GM12874 (cell line): ENCODE data around the gene PTGDR.

ENCODE experiments used
- TF ChIP-seq, protein P1 (sequence below): IDR thresholded peaks from 2 replicates; pipeline ENCODE4 v1.5.1; 2011; ENCODE audit warnings: low read depth, mild to moderate bottlenecking, control low read depth, low read length, moderate library complexity; ENCODE audit not compliant: insufficient read depth

Gene PTGDR

DNA sequence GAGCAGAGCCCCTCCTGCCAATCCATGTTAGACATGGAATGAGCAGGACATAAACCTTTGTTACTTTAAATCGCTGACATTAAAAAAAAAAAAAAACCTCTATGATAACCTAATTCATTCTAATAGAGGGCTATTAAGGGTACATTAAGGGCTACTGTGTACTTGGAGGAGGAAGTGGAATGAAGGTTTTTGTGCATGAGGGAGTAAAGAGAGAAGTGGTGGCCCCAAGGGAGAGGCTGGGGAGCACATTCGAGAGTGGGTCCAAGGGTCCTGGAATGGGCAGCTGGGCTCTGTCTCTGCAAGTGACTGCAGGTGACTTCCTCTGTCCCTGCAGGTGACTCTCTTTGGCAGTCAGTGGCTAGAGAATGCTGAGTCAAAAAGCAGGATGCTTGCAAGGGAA, 32.1 kb upstream of the PTGDR start:
- TF ChIP-seq, protein P1, sequence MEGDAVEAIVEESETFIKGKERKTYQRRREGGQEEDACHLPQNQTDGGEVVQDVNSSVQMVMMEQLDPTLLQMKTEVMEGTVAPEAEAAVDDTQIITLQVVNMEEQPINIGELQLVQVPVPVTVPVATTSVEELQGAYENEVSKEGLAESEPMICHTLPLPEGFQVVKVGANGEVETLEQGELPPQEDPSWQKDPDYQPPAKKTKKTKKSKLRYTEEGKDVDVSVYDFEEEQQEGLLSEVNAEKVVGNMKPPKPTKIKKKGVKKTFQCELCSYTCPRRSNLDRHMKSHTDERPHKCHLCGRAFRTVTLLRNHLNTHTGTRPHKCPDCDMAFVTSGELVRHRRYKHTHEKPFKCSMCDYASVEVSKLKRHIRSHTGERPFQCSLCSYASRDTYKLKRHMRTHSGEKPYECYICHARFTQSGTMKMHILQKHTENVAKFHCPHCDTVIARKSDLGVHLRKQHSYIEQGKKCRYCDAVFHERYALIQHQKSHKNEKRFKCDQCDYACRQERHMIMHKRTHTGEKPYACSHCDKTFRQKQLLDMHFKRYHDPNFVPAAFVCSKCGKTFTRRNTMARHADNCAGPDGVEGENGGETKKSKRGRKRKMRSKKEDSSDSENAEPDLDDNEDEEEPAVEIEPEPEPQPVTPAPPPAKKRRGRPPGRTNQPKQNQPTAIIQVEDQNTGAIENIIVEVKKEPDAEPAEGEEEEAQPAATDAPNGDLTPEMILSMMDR = no peak

DNA sequence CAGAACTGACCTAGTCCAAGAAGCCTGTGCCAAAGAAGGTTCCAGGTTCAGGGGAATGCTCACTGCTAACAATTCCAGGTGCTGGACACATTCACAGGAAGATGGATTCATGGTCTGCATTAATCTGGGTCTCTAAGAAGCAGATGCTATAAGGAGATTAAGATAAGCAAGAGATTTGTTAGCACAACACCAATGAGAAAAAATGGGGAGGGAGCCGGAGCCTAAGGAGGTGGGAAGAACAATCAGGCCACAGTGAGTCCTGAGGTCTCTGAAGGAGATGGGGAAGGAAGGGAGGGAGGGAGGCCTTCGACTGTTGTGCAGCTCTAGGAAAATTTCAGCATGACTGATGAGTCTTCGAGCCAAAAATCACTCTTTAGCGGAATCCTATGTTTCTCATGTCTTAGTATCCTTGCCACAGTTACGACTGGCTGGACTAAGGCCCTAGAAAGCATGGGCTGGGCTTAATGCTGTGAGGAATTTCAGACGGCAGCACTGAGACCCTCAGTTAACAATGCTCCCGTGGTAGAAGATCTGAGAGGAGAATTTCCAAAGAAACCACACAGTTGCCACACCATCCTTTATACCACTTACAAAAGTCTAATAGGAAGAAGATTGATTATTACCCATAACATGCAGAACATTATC, 31.5 kb upstream of the PTGDR start:
- TF ChIP-seq, protein P1 = no peak

DNA sequence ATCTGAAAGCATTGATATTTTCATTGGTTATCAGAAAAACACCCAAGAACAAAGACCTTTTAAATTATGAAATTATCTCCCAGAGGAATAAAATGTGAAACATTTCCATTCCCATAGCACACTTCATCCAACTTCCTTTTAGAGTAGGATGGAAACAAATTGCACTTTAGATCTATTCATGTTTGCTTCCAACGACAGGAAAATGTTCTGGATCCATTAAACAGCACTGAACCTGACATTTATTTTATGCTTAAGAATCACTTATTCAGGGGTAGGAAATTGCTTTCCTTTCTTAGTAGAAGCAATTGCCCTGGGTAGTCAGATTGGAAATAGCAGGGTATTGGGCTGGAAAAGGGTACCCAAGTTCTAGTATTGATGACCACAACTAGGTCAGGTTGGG, 28.8 kb upstream of the PTGDR start:
- TF ChIP-seq, protein P1 = no peak

DNA sequence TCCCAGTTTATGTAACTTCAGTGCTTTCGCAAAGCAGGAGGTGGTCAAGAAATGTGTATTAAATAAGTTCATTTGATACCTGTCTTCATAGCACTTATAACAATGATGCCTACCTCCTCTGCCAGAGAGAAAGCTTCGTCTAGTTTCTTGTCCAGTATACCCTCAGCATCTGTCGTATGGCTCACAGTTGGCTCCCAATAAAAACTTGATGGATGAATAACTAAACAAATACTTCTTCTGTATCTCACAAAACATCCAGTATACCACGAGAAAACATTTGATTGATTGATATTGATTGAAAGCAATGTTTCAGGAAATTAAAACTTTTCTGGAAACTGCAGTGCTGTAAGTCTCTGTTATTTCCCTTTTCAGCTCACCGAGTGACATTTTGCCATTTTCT, 26.9 kb upstream of the PTGDR start:
- TF ChIP-seq, protein P1 = no peak

DNA sequence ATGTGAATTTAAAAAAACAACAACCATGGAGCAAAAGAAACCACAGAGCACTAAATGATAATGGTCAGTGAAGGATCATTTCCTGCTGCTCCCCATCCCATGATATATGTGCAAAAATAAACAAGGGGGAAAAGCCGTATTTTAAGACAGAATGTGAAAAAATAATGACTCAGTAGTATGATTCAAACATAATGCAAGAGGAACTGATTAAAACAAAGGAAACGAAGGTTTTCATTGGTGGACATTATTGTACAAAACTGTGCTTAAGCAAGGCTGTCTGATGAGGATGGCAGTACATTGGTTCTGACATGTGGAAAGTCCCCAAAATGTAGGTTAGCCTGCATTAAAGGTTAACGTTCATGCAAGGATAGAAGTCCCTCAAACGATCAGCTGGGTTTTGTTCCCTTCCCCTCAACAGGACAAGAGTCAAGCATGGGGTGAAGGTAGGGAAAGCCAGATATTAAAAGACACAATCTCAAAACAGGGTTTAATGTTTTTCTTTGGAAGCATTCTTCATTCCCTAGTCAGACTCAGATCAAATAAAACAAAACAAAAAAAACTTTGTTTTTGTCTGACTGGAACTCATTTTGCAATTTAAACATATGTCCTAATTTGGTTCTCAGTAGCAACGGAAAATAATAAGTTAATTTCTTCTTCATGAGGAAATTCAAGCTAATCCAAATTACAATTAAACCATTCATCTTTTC, 26.3 kb upstream of the PTGDR start:
- TF ChIP-seq, protein P1 = no peak

DNA sequence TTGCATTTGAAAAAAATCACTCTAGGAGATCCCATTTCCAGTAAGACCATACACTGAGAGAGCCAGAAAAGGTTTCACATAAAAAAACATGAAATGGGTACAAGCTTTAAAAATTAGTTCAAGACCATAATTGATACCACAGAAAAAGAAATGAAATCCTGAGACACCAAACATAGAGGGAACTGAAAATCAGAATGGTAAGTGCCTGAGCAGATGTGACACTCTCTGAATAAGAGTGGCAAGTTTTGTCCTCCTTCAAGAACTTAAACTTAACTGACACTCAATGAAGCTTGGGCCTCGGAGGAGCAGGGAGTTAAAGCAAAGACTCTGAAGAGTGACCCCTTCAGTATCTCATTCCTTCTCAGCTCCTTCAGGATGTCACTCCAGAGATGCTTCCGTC, 23.2 kb upstream of the PTGDR start:
- TF ChIP-seq, protein P1 = no peak

DNA sequence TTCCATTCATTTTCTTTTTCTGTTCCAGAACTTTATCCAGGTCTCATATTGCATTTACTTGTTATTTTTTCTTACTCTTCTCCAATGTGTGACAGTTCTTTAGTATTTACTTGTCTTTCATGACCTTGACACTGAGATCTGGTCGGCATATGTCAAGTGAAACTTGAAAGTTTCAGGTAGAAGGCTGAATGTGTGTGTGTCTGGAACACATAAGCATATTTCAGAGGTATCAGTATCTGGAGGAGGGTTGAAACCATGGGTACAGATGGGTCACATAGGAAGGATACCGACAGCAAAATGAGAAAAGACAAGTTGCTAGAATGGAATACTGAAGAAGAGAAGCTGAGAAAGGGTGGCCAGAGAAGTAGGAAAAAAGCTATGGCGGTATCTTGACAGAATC, 22.5 kb upstream of the PTGDR start:
- TF ChIP-seq, protein P1 = no peak
